HEK293 (cell line): ENCODE measurements around the gene DIS3L2.

Experiments used
- KLF1 ChIP-seq: fragments of 450-650 bp; formaldehyde crosslinking; IDR thresholded peaks from 2 replicates; pipeline ENCODE4 v1.5.1; 2016; ENCODE audit warnings: missing biosample characterization, missing genetic modification characterization
- ZNF555 ChIP-seq: fragments of 450-650 bp; formaldehyde crosslinking; conservative IDR thresholded peaks from 2 replicates; pipeline ENCODE4 v1.5.1; 2017; ENCODE audit warnings: missing biosample characterization, mild to moderate bottlenecking, missing genetic modification characterization, inconsistent platforms
- TF ChIP-seq, protein P1 (sequence below): fragments of 450-650 bp; formaldehyde crosslinking; optimal IDR thresholded peaks from 2 replicates; pipeline ENCODE3; 2016; ENCODE audit warnings: missing biosample characterization, mild to moderate bottlenecking, missing genetic modification characterization

- TF ChIP-seq ZNF555 (tag by site-specific recombination) (no peak), KLF1 (tag by site-specific recombination) (no peak)
- TF ChIP-seq, protein P1, sequence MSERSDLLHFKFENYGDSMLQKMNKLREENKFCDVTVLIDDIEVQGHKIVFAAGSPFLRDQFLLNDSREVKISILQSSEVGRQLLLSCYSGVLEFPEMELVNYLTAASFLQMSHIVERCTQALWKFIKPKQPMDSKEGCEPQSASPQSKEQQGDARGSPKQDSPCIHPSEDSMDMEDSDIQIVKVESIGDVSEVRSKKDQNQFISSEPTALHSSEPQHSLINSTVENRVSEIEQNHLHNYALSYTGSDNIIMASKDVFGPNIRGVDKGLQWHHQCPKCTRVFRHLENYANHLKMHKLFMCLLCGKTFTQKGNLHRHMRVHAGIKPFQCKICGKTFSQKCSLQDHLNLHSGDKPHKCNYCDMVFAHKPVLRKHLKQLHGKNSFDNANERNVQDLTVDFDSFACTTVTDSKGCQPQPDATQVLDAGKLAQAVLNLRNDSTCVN: no peak
These were observed 22.5 kb upstream of the DIS3L2 start for GRCh38 chr2:231939022-231939421.
